Measurements from ENCODE around the gene SLC35F4. TPM values are rescaled to one million over a fixed set of nuclear protein-coding genes. Genes with fewer than 3 reads are reported as not detected.

SLC35F4 gene
- polyA plus RNA-seq, 5 donors, result 0.10 to 0.30 (median 0.18) TPM

- no peak for DNase-seq
These were observed 17.1 kb downstream of the SLC35F4 start for GRCh38 chr14:57848786-57849185.

GRCh38 chr14:57848353-57848752 lies 17.5 kb downstream of the SLC35F4 start:
- DNase-seq, result no peak

GRCh38 chr14:57847706-57848105 lies 18.2 kb downstream of the SLC35F4 start:
- no peak for DNase-seq

- no peak for DNase-seq
These were observed 18.8 kb downstream of the SLC35F4 start for GRCh38 chr14:57847096-57847495.

GRCh38 chr14:57846596-57846995 lies 19.3 kb downstream of the SLC35F4 start:
- DNase-seq, result no peak

GRCh38 chr14:57845802-57846531 lies 19.9 kb downstream of the SLC35F4 start:
- DNase-seq, result no peak

GRCh38 chr14:57845316-57845715 lies 20.6 kb downstream of the SLC35F4 start:
- DNase-seq, result no peak

GRCh38 chr14:57837267-57837666 lies 28.6 kb downstream of the SLC35F4 start:
- no peak for DNase-seq

- no peak for DNase-seq
These were observed 30.1 kb downstream of the SLC35F4 start for GRCh38 chr14:57835766-57836165.

- DNase-seq, result no peak
These were observed 30.9 kb downstream of the SLC35F4 start for GRCh38 chr14:57834961-57835360.

GRCh38 chr14:57834001-57834598 lies 31.8 kb downstream of the SLC35F4 start:
- no peak for DNase-seq

- no peak for DNase-seq
These were observed 32.6 kb downstream of the SLC35F4 start for GRCh38 chr14:57833323-57833722.

- DNase-seq, result peak; percentile 7 to 12
These were observed 33.9 kb downstream of the SLC35F4 start for GRCh38 chr14:57831981-57832380.

- no peak for DNase-seq
These were observed 37.2 kb downstream of the SLC35F4 start for GRCh38 chr14:57828713-57829112.

GRCh38 chr14:57823015-57823660 lies 42.8 kb downstream of the SLC35F4 start:
- DNase-seq, result no peak

GRCh38 chr14:57822081-57822480 lies 43.8 kb downstream of the SLC35F4 start:
- DNase-seq, result no peak

GRCh38 chr14:57820581-57820980 lies 45.3 kb downstream of the SLC35F4 start:
- DNase-seq, result no peak

- no peak for DNase-seq
These were observed 47.4 kb downstream of the SLC35F4 start for GRCh38 chr14:57818511-57818910.

- no peak for DNase-seq
These were observed 49.2 kb downstream of the SLC35F4 start for GRCh38 chr14:57816568-57817284.

GRCh38 chr14:57814726-57815125 lies 51.2 kb downstream of the SLC35F4 start:
- DNase-seq, result no peak

- no peak for DNase-seq
These were observed 53.2 kb downstream of the SLC35F4 start for GRCh38 chr14:57812741-57813140.

- DNase-seq, result no peak
These were observed 53.8 kb downstream of the SLC35F4 start for GRCh38 chr14:57811998-57812546.
